H1 (cell line): ENCODE data around the gene TNS2. TPM values are rescaled to one million over a fixed set of nuclear protein-coding genes. Genes with fewer than 3 reads are reported as not detected.
A peak's percentile ranks its signal among the peaks of the same experiment; 100 is the strongest.

Source experiments
- CTCF ChIA-PET: fragments of 300-600 bp; sonication (Branson Sonifier 250); formaldehyde crosslinking; loops from one replicate; lab custom pipeline; 2021; ENCODE audit not compliant: partially characterized antibody; lab: Charles Lee
- POLR2A ChIA-PET: fragments of 300-600 bp; sonication (Branson Sonifier 250); formaldehyde crosslinking; loops from one replicate; lab custom pipeline; 2021; ENCODE audit warnings: inconsistent platforms; ENCODE audit not compliant: partially characterized antibody; lab: Charles Lee
- DNase-seq, 2 experiments: peaks; one replicate each; pipeline versions ENCODE4 v3.0.0 to v3.0.0-alpha.2; 2010 to 2022; ENCODE audit warnings: low spot score in 2 of 2, low read depth in 1 of 2, mixed read lengths in 1 of 2
- FAIRE-seq: peaks from 2 replicates; lab custom pipeline; 2011; peaks lifted over from hg19 to GRCh38; lab: Jason Lieb, UNC
- H2AFZ ChIP-seq: 2 replicates; pipeline ENCODE4 v1.8.1; 2012; ENCODE audit warnings: low read length, inconsistent platforms
- H2AK5ac ChIP-seq: 2 replicates; pipeline ENCODE4 v1.6.1; 2013; ENCODE audit warnings: low read depth, low read length
- H2BK120ac ChIP-seq: replicated peaks from 2 replicates; pipeline ENCODE3; 2013; ENCODE audit warnings: low read depth, low read length, inconsistent platforms
- H2BK12ac ChIP-seq: 2 replicates; pipeline ENCODE4 v1.6.1; 2013; ENCODE audit warnings: low read depth, low read length
- H2BK15ac ChIP-seq: 2 replicates; pipeline ENCODE4 v1.6.1; 2013; ENCODE audit warnings: low read length
- H2BK20ac ChIP-seq: 2 replicates; pipeline ENCODE4 v1.6.1; 2013; ENCODE audit warnings: low read length
- H2BK5ac ChIP-seq: 2 replicates; pipeline ENCODE4 v1.6.1; 2013; ENCODE audit warnings: low read depth, low read length
- H3K14ac ChIP-seq: 2 replicates; pipeline ENCODE4 v1.6.1; 2013; ENCODE audit warnings: inconsistent platforms; ENCODE audit not compliant: insufficient read length
- H3K18ac ChIP-seq: 2 replicates; pipeline ENCODE4 v1.6.1; 2013; ENCODE audit warnings: low read length; ENCODE audit errors: extremely low read depth
- H3K23ac ChIP-seq: 2 replicates; pipeline ENCODE4 v1.6.1; 2013; ENCODE audit warnings: inconsistent platforms; ENCODE audit not compliant: insufficient read length
- H3K23me2 ChIP-seq: 2 replicates; pipeline ENCODE4 v1.6.1; 2013; ENCODE audit warnings: low read depth, low read length
- H3K27ac ChIP-seq: 2 replicates; pipeline ENCODE4 v1.6.1; 2011; ENCODE audit warnings: low read depth, low read length, inconsistent platforms
- H3K27me3 ChIP-seq, 4 experiments: replicated peaks in 1 of 4; 1 replicate in 1 of 4; 2 replicates in 3 of 4; pipeline versions ENCODE4 v1.6.1 to v1.8.1; 2011 to 2013; ENCODE audit warnings: low read length in 3 of 4, mild to moderate bottlenecking in 3 of 4, inconsistent platforms in 2 of 4, mixed read lengths in 2 of 4, moderate library complexity in 1 of 4; ENCODE audit not compliant: control insufficient read depth in 3 of 4, insufficient read depth in 3 of 4; ENCODE audit errors: extremely low read depth in 1 of 4
- H3K36me3 ChIP-seq, 4 experiments: 2 replicates each; pipeline versions ENCODE4 v1.6.1 to v1.8.1; 2011 to 2013; ENCODE audit warnings: mild to moderate bottlenecking in 4 of 4, low read length in 3 of 4, moderate library complexity in 2 of 4, control low read depth in 1 of 4, inconsistent platforms in 1 of 4; ENCODE audit not compliant: insufficient read depth in 4 of 4, control insufficient read depth in 2 of 4
- H3K4ac ChIP-seq: replicated peaks from 2 replicates; pipeline ENCODE3; 2013; ENCODE audit warnings: low read length, low read depth, mixed read lengths, inconsistent platforms; ENCODE audit not compliant: insufficient read length
- H3K4me1 ChIP-seq, 4 experiments: replicated peaks in 1 of 4; 1 replicate in 1 of 4; 2 replicates in 3 of 4; pipeline versions ENCODE4 v1.6.1 to v1.8.1; 2011 to 2013; ENCODE audit warnings: low read length in 3 of 4, inconsistent platforms in 2 of 4, mixed read lengths in 1 of 4; ENCODE audit not compliant: insufficient read depth in 4 of 4, control insufficient read depth in 3 of 4
- H3K4me2 ChIP-seq, 2 experiments: 2 replicates each; pipeline versions ENCODE4 v1.6.1 to v1.8.1; 2011 to 2013; ENCODE audit warnings: low read depth in 2 of 2, low read length in 2 of 2, control low read depth in 1 of 2, inconsistent platforms in 1 of 2, mild to moderate bottlenecking in 1 of 2; ENCODE audit not compliant: insufficient read depth in 1 of 2
- H3K4me3 ChIP-seq, 4 experiments: fragments of 200-600, 300-600 bp in 1 of 4; sonication (generic), shearing (Covaris generic), sonication (Bioruptor Twin) in 1 of 4; 2 replicates each; pipeline versions ENCODE4 v1.5.1 to v1.8.1; 2011 to 2016; ENCODE audit warnings: low read length in 4 of 4, low read depth in 3 of 4, control low read depth in 2 of 4, inconsistent platforms in 2 of 4, mild to moderate bottlenecking in 2 of 4, mixed read lengths in 1 of 4, moderate library complexity in 1 of 4; ENCODE audit not compliant: insufficient read depth in 2 of 4; ENCODE audit errors: extremely low read depth in 1 of 4
- H3K56ac ChIP-seq: replicated peaks from 2 replicates; pipeline ENCODE3; 2013; ENCODE audit warnings: low read depth, mild to moderate bottlenecking, mixed read lengths, low read length, inconsistent platforms; ENCODE audit not compliant: insufficient read length
- H3K79me1 ChIP-seq: 2 replicates; pipeline ENCODE4 v1.6.1; 2013; ENCODE audit warnings: low read depth, low read length, control low read depth
- H3K79me2 ChIP-seq, 2 experiments: 2 replicates each; pipeline versions ENCODE4 v1.6.1 to v1.8.1; 2012 to 2013; ENCODE audit warnings: low read length in 2 of 2, mild to moderate bottlenecking in 2 of 2, inconsistent platforms in 1 of 2; ENCODE audit not compliant: insufficient read depth in 2 of 2, control insufficient read depth in 1 of 2
- H3K9ac ChIP-seq, 4 experiments: replicated peaks in 1 of 4; 1 replicate in 1 of 4; 2 replicates in 3 of 4; pipeline versions ENCODE4 v1.6.1 to v1.8.1; 2011 to 2013; ENCODE audit warnings: low read depth in 3 of 4, low read length in 3 of 4, control low read depth in 2 of 4, mild to moderate bottlenecking in 2 of 4, moderate library complexity in 2 of 4, inconsistent platforms in 1 of 4; ENCODE audit errors: extremely low read depth in 1 of 4
- H3K9me3 ChIP-seq, 2 experiments: 2 replicates each; pipeline versions ENCODE4 v1.6.1 to v1.8.1; 2012 to 2013; ENCODE audit warnings: mild to moderate bottlenecking in 2 of 2, moderate library complexity in 2 of 2, control low read depth in 1 of 2, inconsistent platforms in 1 of 2, low read depth in 1 of 2, low read length in 1 of 2, mixed read lengths in 1 of 2; ENCODE audit not compliant: insufficient read depth in 2 of 2
- H4K20me1 ChIP-seq, 2 experiments: replicated peaks in 1 of 2; 2 replicates each; pipeline versions ENCODE3 to v1.8.1; 2011 to 2013; ENCODE audit warnings: inconsistent platforms in 2 of 2, low read length in 2 of 2, mild to moderate bottlenecking in 1 of 2; ENCODE audit not compliant: insufficient read depth in 2 of 2, control insufficient read depth in 1 of 2
- H4K5ac ChIP-seq: 2 replicates; pipeline ENCODE4 v1.6.1; 2013; ENCODE audit warnings: low read length, low read depth, mixed read lengths, inconsistent platforms; ENCODE audit not compliant: insufficient read length
- H4K8ac ChIP-seq: 2 replicates; pipeline ENCODE4 v1.8.0; 2013; ENCODE audit warnings: mild to moderate bottlenecking, moderate library complexity, low read length, inconsistent platforms; ENCODE audit not compliant: insufficient read depth; ENCODE audit errors: extremely low read depth
- H4K91ac ChIP-seq: replicated peaks from 2 replicates; pipeline ENCODE3; 2013; ENCODE audit warnings: low read length, mixed read lengths, inconsistent platforms; ENCODE audit not compliant: insufficient read length
- CTBP2 ChIP-seq: IDR thresholded peaks from 2 replicates; pipeline ENCODE4 v1.7.0; 2011; ENCODE audit warnings: borderline replicate concordance, mild to moderate bottlenecking, moderate library complexity, mixed read lengths, low read length; ENCODE audit not compliant: insufficient read depth, insufficient read length
- E2F6 ChIP-seq: IDR thresholded peaks from 2 replicates; pipeline ENCODE4 v1.6.1; 2012; ENCODE audit warnings: inconsistent platforms
- EGR1 ChIP-seq: IDR thresholded peaks from 2 replicates; pipeline ENCODE4 v1.6.1; 2011; ENCODE audit warnings: low read depth, low read length, borderline replicate concordance
- JUND ChIP-seq: IDR thresholded peaks from 2 replicates; pipeline ENCODE4 v1.6.1; 2011; ENCODE audit warnings: mild to moderate bottlenecking, improper control_type of control experiment, low read length
- NRF1 ChIP-seq: IDR thresholded peaks from 2 replicates; pipeline ENCODE4 v1.6.1; 2011; ENCODE audit warnings: mild to moderate bottlenecking, low read depth, low read length, improper control_type of control experiment
- RNF2 ChIP-seq: fragments of 200-900, 300-1000 bp; sonication (generic); IDR thresholded peaks from 2 replicates; pipeline ENCODE4 v1.7.1; 2016; ENCODE audit warnings: borderline replicate concordance, low read depth, mild to moderate bottlenecking, antibody characterized with exemption, low read length; ENCODE audit not compliant: poor library complexity, severe bottlenecking; ENCODE audit errors: missing control alignments
- SP4 ChIP-seq: IDR thresholded peaks from 2 replicates; pipeline ENCODE4 v1.6.1; 2012; ENCODE audit warnings: low read length, inconsistent platforms
- TEAD4 ChIP-seq: IDR thresholded peaks from 2 replicates; pipeline ENCODE4 v1.6.1; 2012; ENCODE audit warnings: low read depth, low read length, inconsistent platforms, mixed read lengths
- YY1 ChIP-seq: IDR thresholded peaks from 2 replicates; pipeline ENCODE4 v1.6.1; 2011; ENCODE audit warnings: low read depth, mild to moderate bottlenecking, low read length
- WGBS, 2 experiments: shearing (Covaris generic) in 1 of 2; methylation state at CpG; one replicate each; pipeline versions ENCODE4 v1.1.6 to v1.1.7; 2013 to 2015; ENCODE audit warnings: low lambda C conversion rate in 2 of 2, mixed read lengths in 2 of 2, inconsistent platforms in 1 of 2, low coverage in 1 of 2, missing lambda C conversion rate in 1 of 2; ENCODE audit not compliant: insufficient replicate concordance in 2 of 2, insufficient coverage in 1 of 2, insufficient read length in 1 of 2; ENCODE audit errors: extremely low coverage in 1 of 2, missing lambda C conversion rate in 1 of 2; 5-methylcytosine and 5-hydroxymethylcytosine counted together
- polyA plus RNA-seq, 7 experiments: library from polyadenylated mRNA; depleted of rRNA in 3 of 7; stranded (reverse) in 5 of 7; unstranded in 2 of 7; fragments of >200 nt in 5 of 7; fragments of 200-250 nt in 2 of 7; gene quantifications; 1 replicate in 5 of 7; 2 replicates in 1 of 7; 4 replicates in 1 of 7; pipeline versions ENCODE4 v1.2.1 to v1.2.3, GENCODE V29; 2011 to 2013; ENCODE audit warnings: missing spikeins in 2 of 7, mixed read lengths in 2 of 7
- total RNA-seq: library from RNA; stranded (reverse); fragmentation: NEBNext Ultra II Directional; extraction: Animal tissue kit (Norgen Biotek cat#: 25700); gene quantifications from 2 replicates; pipeline ENCODE4 v1.2.1, GENCODE V29; 2021

Gene TNS2
- total and polyA plus RNA-seq, 2 of the 8 experiments (the other 6 are each of a cell fraction or from before 2014, with no cell fraction given): 2.8 to 4.7 TPM

- peak overlapping the region; percentile 33; the same call in 1 of the 2 replicates for H2BK12ac ChIP-seq
- no peak overlapping the region for H2BK15ac ChIP-seq
- no peak overlapping the region for H3K4me3 ChIP-seq
- H4K8ac ChIP-seq: no peak overlapping the region; the same call in 1 of the 2 replicates
- H3K4me2 ChIP-seq: no peak overlapping the region; a peak in 1 of 4 replicates
- H3K27me3 ChIP-seq: peaks cover 0 to 6% (median 1%) of the 10 kb centered on the region in 4 experiments; a peak in 4 of 7 replicates
- no peak overlapping the region for H3K56ac ChIP-seq
- POLR2A ChIA-PET: interaction anchor here (0.6 to 35.6 kb wide), 3 partner anchors 14 to 40 kb away, joined by 3 to 711 read pairs (median 3); partner anchors contain the start of gene EIF4B
- H4K5ac ChIP-seq: no peak overlapping the region
- no peak overlapping the region for H3K18ac ChIP-seq
- no peak overlapping the region for H3K9ac ChIP-seq
- no peaks in the 10 kb centered on the region for H3K79me2 ChIP-seq
- H2BK120ac ChIP-seq: no peak overlapping the region
- H3K23ac ChIP-seq: no peak overlapping the region
- WGBS, 2 experiments: 87% methylated on average over 7 of the region's 7 CpGs; no CpG with 5 or more reads in 1 of the 2 experiments
- no peak overlapping the region for H3K14ac ChIP-seq
- no peak overlapping the region for H2BK5ac ChIP-seq
- no peak for TF ChIP-seq E2F6
- no peak for TF ChIP-seq TEAD4
- no peak for TF ChIP-seq CTBP2
- no peak for TF ChIP-seq YY1
- no peak for TF ChIP-seq NRF1
- TF ChIP-seq JUND: no peak
- no peak for TF ChIP-seq SP4
- TF ChIP-seq RNF2: no peak
- TF ChIP-seq EGR1: no peak
- no peak overlapping the region; the same call in 1 of the 2 replicates for H2AK5ac ChIP-seq
- 0 out of 2 replicates have a peak overlapping the region, but pooled peaks have one; percentile 27 for H2BK20ac ChIP-seq
- no peaks in the 10 kb centered on the region for H3K9me3 ChIP-seq
- peaks cover 10% of the 10 kb centered on the region; the same call in 1 of the 2 replicates for H3K79me1 ChIP-seq
- FAIRE-seq (no peak), DNase-seq (no peak)
- peaks cover 12 to 21% of the 10 kb centered on the region in 2 experiments for H4K20me1 ChIP-seq
- peaks cover 25% of the 10 kb centered on the region for H3K23me2 ChIP-seq
- peaks cover 0 to 5% (median 0%) of the 10 kb centered on the region in 4 experiments; a peak in 1 of 8 replicates for H3K36me3 ChIP-seq
- H4K91ac ChIP-seq: no peak overlapping the region
- peaks cover 18 to 48% (median 38%) of the 10 kb centered on the region in 4 experiments for H3K4me1 ChIP-seq
- H2AFZ ChIP-seq: no peak overlapping the region
- CTCF ChIA-PET: interaction anchor here (0.8 to 15.7 kb wide), 8 partner anchors 11 to 167 kb away, joined by 3 to 258 read pairs (median 4); partner anchors contain the start of genes IGFBP6, SOAT2 and SPRYD3
- H3K27ac ChIP-seq: no peak overlapping the region
- no peak overlapping the region for H3K4ac ChIP-seq
Observed at GRCh38 chr12:53051881-53052412, 2.1 kb downstream of the TNS2 start.
